Eye (tissue), 1 donor: ENCODE data around the gene ARFGEF3.
"Not testable (repeated sequence)": the region's sequence is repeated elsewhere in the genome, so short reads cannot be mapped to it uniquely, and the experiment has no call there.

Experiments used
- DNase-seq: peaks from one replicate; pipeline ENCODE4 v3.0.0-alpha.2; 2015

Gene ARFGEF3

GRCh38 chr6:138277835-138278234 is 116.1 kb downstream of the ARFGEF3 start:
- DNase-seq: no peak

- DNase-seq: peak; percentile 44
Observed at GRCh38 chr6:138278326-138278725, 116.6 kb downstream of the ARFGEF3 start.

GRCh38 chr6:138285800-138286199 is 124.1 kb downstream of the ARFGEF3 start:
- DNase-seq: no peak

GRCh38 chr6:138286698-138287097 is 125.0 kb downstream of the ARFGEF3 start:
- DNase-seq: no peak

GRCh38 chr6:138287144-138287955 is 125.6 kb downstream of the ARFGEF3 start:
- no peak for DNase-seq

GRCh38 chr6:138288428-138289085 is 126.8 kb downstream of the ARFGEF3 start:
- not testable (repeated sequence) for DNase-seq

GRCh38 chr6:138289739-138290138 is 128.0 kb downstream of the ARFGEF3 start:
- peak; percentile 26 for DNase-seq

- DNase-seq: no peak
Observed at GRCh38 chr6:138290423-138290962, 128.8 kb downstream of the ARFGEF3 start.

GRCh38 chr6:138291036-138291848 is 129.5 kb downstream of the ARFGEF3 start:
- DNase-seq: peak; percentile 31

- no peak for DNase-seq
Observed at GRCh38 chr6:138291849-138292181, 130.1 kb downstream of the ARFGEF3 start.

- no peak for DNase-seq
Observed at GRCh38 chr6:138292482-138292881, 130.7 kb downstream of the ARFGEF3 start.

- DNase-seq: no peak
Observed at GRCh38 chr6:138293428-138294395, 132.0 kb downstream of the ARFGEF3 start.

GRCh38 chr6:138296381-138296780 is 134.6 kb downstream of the ARFGEF3 start:
- no peak for DNase-seq

GRCh38 chr6:138296786-138297185 is 135.0 kb downstream of the ARFGEF3 start:
- no peak for DNase-seq

GRCh38 chr6:138297761-138298298 is 136.1 kb downstream of the ARFGEF3 start:
- no peak for DNase-seq

GRCh38 chr6:138300469-138300868 is 138.7 kb downstream of the ARFGEF3 start:
- DNase-seq: no peak

GRCh38 chr6:138302554-138302953 is 140.8 kb downstream of the ARFGEF3 start:
- no peak for DNase-seq

- DNase-seq: no peak
Observed at GRCh38 chr6:138307352-138307751, 145.6 kb downstream of the ARFGEF3 start.

GRCh38 chr6:138307816-138308730 is 146.3 kb downstream of the ARFGEF3 start:
- no peak for DNase-seq

GRCh38 chr6:138308731-138309110 is 147.0 kb downstream of the ARFGEF3 start:
- DNase-seq: no peak

GRCh38 chr6:138309695-138310094 is 148.0 kb downstream of the ARFGEF3 start:
- no peak for DNase-seq
